ENCODE measurements around the gene IGSF21.

DNA sequence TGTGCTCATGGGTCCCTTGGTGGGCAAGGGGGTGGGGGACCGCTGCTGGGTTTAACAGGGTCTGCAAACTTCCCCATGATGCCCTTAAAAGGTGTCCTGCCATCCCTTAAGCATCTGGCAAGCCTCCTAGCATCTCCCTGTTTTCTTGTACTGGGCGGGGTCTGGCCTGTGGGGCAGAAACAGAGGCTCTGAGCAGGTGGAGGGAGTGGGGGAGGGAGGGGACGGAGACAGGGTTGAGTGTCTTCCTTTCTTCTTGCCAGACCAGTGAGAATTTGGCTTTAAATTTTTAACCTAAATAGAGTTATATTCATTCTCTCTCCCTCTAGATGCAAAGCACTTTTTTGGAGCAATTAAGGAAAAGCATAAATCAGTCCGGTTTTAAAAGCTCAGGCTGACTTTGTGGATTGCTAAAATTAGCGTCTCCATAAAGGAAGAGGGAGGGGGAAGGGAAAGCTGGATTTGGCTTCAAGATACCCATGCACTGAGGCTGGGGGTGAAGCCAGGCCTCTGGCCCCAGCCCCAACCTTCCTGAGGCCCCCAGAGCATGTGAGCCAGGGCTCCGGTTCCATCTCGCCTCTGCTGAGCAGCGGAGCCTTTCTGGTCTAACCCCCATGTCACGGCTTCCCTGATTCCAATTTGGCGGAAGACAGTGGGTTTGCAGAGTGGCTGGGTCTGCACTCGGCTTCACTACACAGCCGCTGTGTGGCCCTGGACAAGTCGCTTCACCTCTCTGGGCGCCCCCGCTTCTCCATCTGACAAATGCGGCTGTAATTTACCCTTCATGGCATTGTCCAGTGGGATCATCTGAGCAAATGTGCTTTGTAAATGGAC lies 25.3 kb downstream of the IGSF21 start:
- TF ChIP-seq, protein P1, sequence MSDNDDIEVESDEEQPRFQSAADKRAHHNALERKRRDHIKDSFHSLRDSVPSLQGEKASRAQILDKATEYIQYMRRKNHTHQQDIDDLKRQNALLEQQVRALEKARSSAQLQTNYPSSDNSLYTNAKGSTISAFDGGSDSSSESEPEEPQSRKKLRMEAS (IDR thresholded peaks at IDR 0.05; ENCODE audit: insufficient read depth, insufficient read length), result no peak
- no peak for TF ChIP-seq CTCF (IDR thresholded peaks at IDR 0.05; ENCODE audit: extremely low read depth in 1 of 2, insufficient read depth in 1 of 2, low read depth in 1 of 2, low read length in 2 of 2)
